ENCODE data around the gene AKAP6.

AKAP6 gene

GRCh38 chr14:32408018-32408417, 78.9 kb downstream of the AKAP6 start:
- ATAC-seq = no peak
- DNase-seq = no peak

- ATAC-seq (no peak), DNase-seq (no peak)
Measured at GRCh38 chr14:32412103-32412502, 83.0 kb downstream of the AKAP6 start.

DNA sequence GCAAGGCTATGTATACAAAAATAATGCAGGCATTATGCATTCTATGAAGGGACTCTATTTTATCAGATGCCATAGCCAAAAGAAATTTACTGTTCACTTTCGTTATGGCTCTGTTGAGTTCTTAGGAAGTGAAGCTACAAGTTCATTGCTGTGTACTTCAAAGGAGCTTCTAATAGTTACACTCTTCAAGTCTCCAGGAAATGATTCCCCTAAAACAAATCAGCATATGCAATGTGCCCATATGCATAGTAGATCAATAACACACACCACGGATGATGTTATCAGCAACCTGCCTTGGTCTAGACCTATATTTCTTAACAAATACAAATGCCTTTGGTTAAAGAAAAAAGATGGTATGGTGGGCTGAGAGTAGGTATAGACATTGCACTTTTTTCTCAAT, 83.4 kb downstream of the AKAP6 start:
- ATAC-seq (no peak), DNase-seq (no peak)

GRCh38 chr14:32413967-32414640, 85.0 kb downstream of the AKAP6 start:
- ATAC-seq = no peak
- no peak for DNase-seq

DNA sequence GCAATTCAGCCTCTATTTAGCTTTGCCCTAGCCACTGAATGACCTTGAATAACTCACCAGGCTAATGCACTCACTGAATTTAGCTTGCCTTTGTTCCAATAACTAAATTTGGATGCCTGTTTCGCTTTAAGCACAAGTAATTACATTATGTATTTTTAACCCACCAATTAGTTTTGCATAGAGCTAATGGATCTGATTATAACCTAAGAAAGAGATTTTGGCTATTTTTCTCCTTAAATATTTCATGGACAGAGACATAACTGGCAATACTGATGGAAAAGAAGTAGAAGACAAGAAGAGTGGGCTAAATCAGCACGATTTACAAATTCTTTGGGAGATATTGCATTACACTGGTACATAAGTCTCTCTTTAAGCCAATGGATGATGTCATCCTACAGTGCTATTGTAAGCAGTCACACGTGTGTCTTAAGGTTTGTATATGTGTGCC, 85.7 kb downstream of the AKAP6 start:
- DNase-seq (no peak), ATAC-seq (no peak)

GRCh38 chr14:32417956-32418552, 89.0 kb downstream of the AKAP6 start:
- no peak for ATAC-seq
- no peak for DNase-seq

DNA sequence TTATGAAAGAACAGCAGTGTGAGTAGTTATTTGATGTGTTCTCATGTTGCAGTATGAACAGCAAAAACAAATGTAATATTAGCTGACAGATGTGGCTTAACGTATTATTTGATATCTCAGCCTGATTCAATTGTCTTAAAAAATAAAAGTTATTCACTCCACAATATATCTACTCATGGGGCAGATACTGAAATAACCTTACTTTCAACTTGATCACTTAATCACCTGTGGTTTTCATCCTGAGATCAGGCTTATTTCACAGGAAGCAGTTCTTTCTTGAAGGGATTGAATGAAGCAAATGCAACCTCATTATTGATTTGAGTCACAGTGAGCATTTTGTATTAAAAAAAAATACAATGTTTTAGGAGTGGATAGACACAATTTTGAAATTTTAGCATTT, 90.3 kb downstream of the AKAP6 start:
- ATAC-seq (no peak), DNase-seq (no peak)

GRCh38 chr14:32421781-32422180, 92.7 kb downstream of the AKAP6 start:
- no peak for ATAC-seq

DNA sequence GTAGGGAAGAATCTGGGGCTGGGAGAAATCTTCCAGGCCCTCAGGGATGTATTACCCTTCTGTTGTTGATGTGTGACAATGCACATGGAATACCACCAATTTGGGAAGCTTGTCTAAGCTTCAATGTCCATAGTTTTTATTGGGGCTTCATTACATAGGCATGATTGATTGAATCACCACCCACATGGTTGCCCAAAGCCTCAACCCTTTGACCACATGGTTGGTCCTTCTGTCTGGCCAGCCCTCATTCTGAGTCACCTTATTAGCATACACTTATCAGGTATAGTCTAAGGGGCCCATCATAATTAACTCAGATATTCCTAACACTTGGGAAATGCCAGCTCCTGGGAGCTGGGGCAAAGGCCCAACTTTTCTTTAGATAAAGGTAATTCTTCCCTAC, 93.3 kb downstream of the AKAP6 start:
- ATAC-seq = no peak
- no peak for DNase-seq

More at GRCh38 chr14:32421781-32422180, 92.7 kb downstream of the AKAP6 start:
- DNase-seq = no peak

DNA sequence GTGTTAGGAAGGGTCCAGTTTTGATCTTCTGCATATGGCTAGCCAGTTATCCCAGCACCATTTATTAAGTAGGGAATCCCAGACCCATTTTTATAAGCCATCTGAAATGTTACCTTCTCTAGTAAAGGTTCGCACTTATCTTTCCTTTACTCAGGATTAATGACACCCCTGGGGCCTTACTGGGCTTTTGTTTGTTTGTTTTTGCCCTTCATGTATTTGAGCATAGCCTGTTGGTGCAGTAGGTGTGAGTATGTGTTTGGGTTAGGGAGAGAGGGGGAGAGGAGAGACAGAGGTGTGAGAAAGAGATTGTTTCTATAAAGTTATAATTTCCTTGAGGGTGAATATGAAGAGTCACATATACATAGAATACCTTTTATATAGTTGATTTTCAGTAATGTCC, 96.9 kb downstream of the AKAP6 start:
- no peak for ATAC-seq
- DNase-seq = no peak

GRCh38 chr14:32426586-32427388, 97.7 kb downstream of the AKAP6 start:
- DNase-seq (no peak), ATAC-seq (no peak)

DNA sequence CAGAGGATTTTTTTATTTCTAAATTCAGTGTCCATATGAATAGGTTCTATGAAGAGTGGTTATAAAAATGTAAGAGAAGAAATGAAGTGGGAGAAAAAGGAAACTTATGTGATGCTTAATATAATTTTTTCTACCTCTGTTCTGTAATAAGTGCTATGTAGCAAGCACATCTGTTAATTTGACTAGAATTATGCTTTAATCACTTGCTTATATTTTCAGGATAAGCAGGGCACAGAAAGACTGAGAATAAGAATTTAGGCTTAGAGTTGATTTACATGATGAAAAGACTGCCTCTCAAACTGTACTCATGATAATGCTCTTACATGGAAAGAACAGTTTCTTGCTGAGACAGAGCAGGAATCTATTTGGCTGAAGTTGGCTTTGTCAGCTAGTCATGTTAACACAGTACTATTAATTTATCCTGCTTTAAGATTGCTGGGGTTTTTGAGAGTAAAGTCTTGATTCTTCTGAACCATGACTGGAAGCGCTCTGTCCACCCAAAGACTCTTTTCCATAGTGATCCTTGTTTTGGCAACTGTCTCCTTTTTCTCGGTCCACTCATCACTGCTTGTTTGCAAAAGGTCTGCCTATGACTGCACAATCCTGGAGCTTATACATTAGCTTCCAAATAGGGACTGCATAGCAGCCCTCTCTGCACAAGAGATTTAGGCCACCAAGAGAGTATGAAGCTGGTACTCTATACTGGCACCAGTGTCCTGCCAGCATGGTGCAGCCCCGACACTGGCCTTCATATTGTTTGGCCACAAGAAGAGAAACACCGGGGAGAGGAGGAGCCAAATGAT, 98.8 kb downstream of the AKAP6 start:
- no peak for DNase-seq
- ATAC-seq = no peak

DNA sequence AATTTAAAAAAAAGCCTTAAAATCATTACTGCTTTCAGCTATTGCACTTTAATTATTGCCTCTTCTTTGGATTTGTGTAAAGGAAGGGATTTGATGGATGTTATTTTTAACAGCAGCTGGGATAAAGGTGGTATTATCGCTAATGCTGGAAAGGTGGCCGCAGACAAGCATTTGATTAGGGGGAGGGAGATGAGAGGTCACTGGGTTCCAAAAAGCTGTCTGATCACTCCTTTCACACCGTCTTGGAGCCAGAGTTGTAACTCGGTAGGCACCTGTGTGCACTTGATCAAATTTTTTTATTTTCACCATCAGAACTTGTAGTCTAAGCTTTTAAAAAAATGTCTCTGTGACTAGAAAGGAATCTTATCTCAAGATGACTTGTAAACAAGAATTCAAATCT, 99.8 kb downstream of the AKAP6 start:
- ATAC-seq (no peak), DNase-seq (no peak)

DNA sequence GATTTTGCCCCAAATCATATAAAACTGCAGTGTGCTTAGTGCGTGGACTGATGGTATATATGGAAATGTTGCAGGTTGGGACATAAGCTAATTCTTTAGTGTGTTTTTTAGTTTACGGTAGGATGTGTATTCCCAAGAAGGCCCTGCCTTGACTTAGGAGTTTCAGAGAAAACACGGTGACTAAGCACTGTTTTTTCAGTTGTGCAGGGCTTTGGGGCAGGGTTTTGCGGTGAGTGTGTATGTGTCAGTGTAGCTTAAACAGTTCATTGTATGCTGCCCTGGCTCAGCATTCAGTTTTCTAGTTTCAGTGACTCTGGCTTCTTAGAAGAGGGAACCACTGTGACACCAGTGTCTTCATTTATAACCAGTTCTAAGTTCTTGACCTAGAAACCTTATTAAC, 101.2 kb downstream of the AKAP6 start:
- DNase-seq = no peak

DNA sequence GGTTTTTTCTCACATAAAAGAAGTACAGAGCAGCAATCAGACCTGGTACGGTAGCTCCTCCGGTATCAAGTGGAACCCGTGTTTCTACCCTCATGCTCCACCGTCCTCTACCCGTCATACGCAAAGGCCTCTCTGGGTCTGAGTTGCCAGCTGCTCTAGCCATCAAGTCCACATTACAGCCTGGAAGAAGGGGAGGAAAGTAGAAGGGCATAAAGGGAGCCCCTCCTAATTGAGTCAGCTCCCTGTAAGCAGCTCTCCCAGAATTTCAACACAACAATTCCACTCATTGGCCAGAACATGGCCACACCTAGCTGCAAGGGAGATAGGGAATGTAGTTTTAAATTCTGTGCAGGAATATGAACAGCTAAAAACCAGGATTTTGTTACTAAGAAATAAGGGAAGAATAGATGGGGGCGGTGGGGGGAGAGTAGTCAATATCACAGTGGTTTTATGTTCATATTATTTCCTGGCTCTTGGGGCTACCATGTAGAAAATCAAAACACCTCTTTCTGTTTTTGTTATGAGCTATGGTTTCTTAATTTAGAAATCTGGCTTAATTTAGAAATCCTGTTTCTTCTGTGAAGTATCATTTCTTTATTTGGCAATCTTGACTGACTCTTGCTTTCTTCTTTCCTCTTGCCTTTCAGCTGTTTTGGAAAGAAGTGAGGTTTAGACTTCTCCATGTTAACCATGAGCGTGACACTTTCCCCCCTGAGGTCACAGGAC, 103.9 kb downstream of the AKAP6 start:
- no peak for DNase-seq

More for the DNA sequence above, 101.2 kb downstream of the AKAP6 start:
- no peak for ATAC-seq

GRCh38 chr14:32434180-32434579, 105.1 kb downstream of the AKAP6 start:
- DNase-seq (no peak), ATAC-seq (no peak)

More for the DNA sequence above, 103.9 kb downstream of the AKAP6 start:
- ATAC-seq = no peak

DNA sequence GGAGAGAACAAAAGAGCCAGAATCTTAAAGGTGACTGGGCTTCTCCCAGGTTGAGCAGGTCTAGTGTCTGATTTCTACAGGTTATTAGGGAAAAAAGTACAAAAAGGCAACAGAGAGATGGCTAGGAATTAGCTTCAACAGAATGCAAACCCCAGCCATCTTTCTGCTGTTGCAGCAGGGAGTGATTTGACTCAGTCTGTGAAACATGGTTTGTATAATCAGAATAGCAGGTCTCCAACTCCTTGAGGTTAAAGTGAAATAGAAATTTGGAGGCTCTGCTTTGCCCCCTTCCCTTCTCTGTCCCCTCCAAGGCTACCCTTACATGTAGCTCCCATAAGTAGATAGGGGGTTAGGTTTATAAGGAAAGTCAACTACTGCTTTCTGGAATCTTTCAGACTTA, 105.8 kb downstream of the AKAP6 start:
- DNase-seq = no peak
- ATAC-seq = no peak

GRCh38 chr14:32435411-32435810, 106.3 kb downstream of the AKAP6 start:
- no peak for ATAC-seq

GRCh38 chr14:32436993-32437392, 107.9 kb downstream of the AKAP6 start:
- DNase-seq = no peak

More at GRCh38 chr14:32435411-32435810, 106.3 kb downstream of the AKAP6 start:
- DNase-seq = no peak

GRCh38 chr14:32438517-32438916, 109.4 kb downstream of the AKAP6 start:
- no peak for ATAC-seq

More at GRCh38 chr14:32436993-32437392, 107.9 kb downstream of the AKAP6 start:
- no peak for ATAC-seq

GRCh38 chr14:32443890-32444661, 115.0 kb downstream of the AKAP6 start:
- ATAC-seq = no peak
- DNase-seq = no peak

More at GRCh38 chr14:32438517-32438916, 109.4 kb downstream of the AKAP6 start:
- DNase-seq = no peak
